GM12878 (cell line): Measurements from ENCODE around the gene TRDMT1. TPM values are rescaled to one million over a fixed set of nuclear protein-coding genes. Genes with fewer than 3 reads are reported as not detected.

ENCODE experiments used
- ATAC-seq: fragments of 200-7000 bp; cut with Tn5 transposase; 3 replicates; pipeline ENCODE4 v1.9.1; 2020; ENCODE audit warnings: mild to moderate bottlenecking, moderate library complexity
- BruUV-seq: library from RNA; stranded (reverse); fragments of 400-500 nt; replicated peaks from 2 replicates; lab custom pipeline; 2021; lab: Mats Ljungman, UMichigan
- CTCF ChIA-PET: fragments of 300-600 bp; sonication (Branson Sonifier 250); formaldehyde crosslinking; extraction: SDS; loops from one replicate; lab custom pipeline; 2021; ENCODE audit warnings: inconsistent platforms; lab: Yijun Ruan, JAX
- POLR2A ChIA-PET: fragments of 350-600 bp; formaldehyde crosslinking; extraction: SDS; loops from one replicate; lab custom pipeline; 2021; ENCODE audit warnings: inconsistent platforms; lab: Charles Lee
- RAD21 ChIA-PET: fragments of 300-600 bp; sonication (Branson Sonifier 250); formaldehyde crosslinking; loops from one replicate; lab custom pipeline; 2023; ENCODE audit warnings: antibody characterized with exemption; ENCODE audit not compliant: unreplicated experiment; lab: Charles Lee
- SMC1A ChIA-PET: fragments of 300-600 bp; sonication (Branson Sonifier 250); formaldehyde crosslinking; loops from one replicate; lab custom pipeline; 2023; ENCODE audit not compliant: unreplicated experiment, uncharacterized antibody; lab: Charles Lee
- DNase-seq: peaks from one replicate; pipeline ENCODE4 v3.0.0-alpha.2; 2011; ENCODE audit warnings: low read depth, low spot score
- FAIRE-seq: peaks from 3 replicates; lab custom pipeline; 2011; peaks lifted over from hg19 to GRCh38; lab: Jason Lieb, UNC
- H2AFZ ChIP-seq: 2 replicates; pipeline ENCODE4 v1.6.0; 2011; ENCODE audit warnings: low read depth, low read length, control low read depth; ENCODE audit not compliant: control insufficient read depth
- H3K27ac ChIP-seq: 2 replicates; pipeline ENCODE4 v1.5.1; 2011; ENCODE audit warnings: control low read depth; ENCODE audit not compliant: control insufficient read depth, insufficient read depth
- H3K27me3 ChIP-seq, 2 experiments: replicated peaks in 1 of 2; 2 replicates each; pipeline versions ENCODE4 v1.6.0 to v1.6.1; 2011; ENCODE audit warnings: low read length in 1 of 2; ENCODE audit not compliant: control insufficient read depth in 2 of 2, insufficient read depth in 2 of 2
- H3K36me3 ChIP-seq, 2 experiments: 2 replicates each; pipeline ENCODE4 v1.5.1; 2011; ENCODE audit warnings: low read length in 1 of 2; ENCODE audit not compliant: control insufficient read depth in 2 of 2, insufficient read depth in 2 of 2
- H3K4me1 ChIP-seq: 2 replicates; pipeline ENCODE4 v1.6.1; 2011; ENCODE audit warnings: mild to moderate bottlenecking, low read length, moderate library complexity, mixed read lengths; ENCODE audit not compliant: control insufficient read depth, insufficient read depth
- H3K4me2 ChIP-seq: 2 replicates; pipeline ENCODE4 v1.6.0; 2011; ENCODE audit warnings: control low read depth; ENCODE audit not compliant: control insufficient read depth, insufficient read depth
- H3K4me3 ChIP-seq: fragments of 200-600 bp; sonication (generic); 2 replicates; pipeline ENCODE4 v1.5.1; 2016
- H3K79me2 ChIP-seq: 2 replicates; pipeline ENCODE4 v1.6.0; 2011; ENCODE audit warnings: low read length; ENCODE audit not compliant: control insufficient read depth, insufficient read depth
- H3K9ac ChIP-seq: 2 replicates; pipeline ENCODE4 v1.8.0; 2011; ENCODE audit warnings: low read length, control low read depth, mixed read lengths; ENCODE audit not compliant: control insufficient read depth, insufficient read depth
- H3K9me3 ChIP-seq: replicated peaks from 3 replicates; pipeline ENCODE4 v1.5.1; 2011; ENCODE audit warnings: mild to moderate bottlenecking, low read length; ENCODE audit not compliant: control insufficient read depth, insufficient read depth
- H4K20me1 ChIP-seq: 2 replicates; pipeline ENCODE4 v1.6.0; 2011; ENCODE audit not compliant: control insufficient read depth, insufficient read depth
- BACH1 ChIP-seq: fragments of 450-650 bp; IDR thresholded peaks from 2 replicates; pipeline ENCODE4 v1.6.1; 2017; ENCODE audit warnings: mild to moderate bottlenecking, borderline replicate concordance
- EP300 ChIP-seq, 2 experiments: fragments of 150-350 bp in 1 of 2; IDR thresholded peaks; 2 replicates each; pipeline ENCODE4 v1.6.1; 2011 to 2012; ENCODE audit warnings: low read depth in 2 of 2, low read length in 2 of 2, borderline replicate concordance in 1 of 2, improper control_type of control experiment in 1 of 2, inconsistent platforms in 1 of 2; ENCODE audit not compliant: control insufficient read depth in 1 of 2
- FOXM1 ChIP-seq: IDR thresholded peaks from 2 replicates; pipeline ENCODE4 v1.6.1; 2012; ENCODE audit warnings: low read depth, mild to moderate bottlenecking, inconsistent platforms, low read length, moderate library complexity
- HDAC6 ChIP-seq: fragments of 200-600 bp; sonication (generic); IDR thresholded peaks from one replicate; pipeline ENCODE4 v1.8.0; 2017; ENCODE audit warnings: antibody characterized with exemption; ENCODE audit not compliant: unreplicated experiment
- NFIC ChIP-seq: IDR thresholded peaks from 2 replicates; pipeline ENCODE4 v1.6.1; 2012; ENCODE audit warnings: low read depth, mild to moderate bottlenecking, inconsistent platforms, low read length, moderate library complexity
- PAX5 ChIP-seq: IDR thresholded peaks from 2 replicates; pipeline ENCODE4 v1.6.1; 2011; ENCODE audit warnings: low read depth, low read length, borderline replicate concordance
- SIN3A ChIP-seq: IDR thresholded peaks from 2 replicates; pipeline ENCODE4 v1.6.1; 2012; ENCODE audit warnings: low read depth, low read length, improper control_type of control experiment
- WGBS: methylation state at CpG from one replicate; pipeline ENCODE4 v1.1.6; 2016; ENCODE audit warnings: low lambda C conversion rate; ENCODE audit not compliant: insufficient replicate concordance, insufficient coverage; ENCODE audit errors: missing lambda C conversion rate; 5-methylcytosine and 5-hydroxymethylcytosine counted together
- in situ Hi-C: fragments of 300-500 bp; cut with MboI; formaldehyde crosslinking; loops from 9 replicates; pipeline ENCODE4 v1.14.3; 2018; ENCODE audit warnings: mixed read lengths
- intact Hi-C: fragments of 100-400 bp; cut with micrococcal nuclease; formaldehyde crosslinking; loops from one replicate; pipeline ENCODE4 v1.14.2; 2022; ENCODE audit not compliant: unreplicated experiment
- polyA plus RNA-seq, 11 experiments: library from polyadenylated mRNA; depleted of rRNA in 4 of 11; unstranded in 6 of 11; stranded (reverse) in 5 of 11; fragments of >200 nt; fragmentation: Nextera tagmentation in 4 of 11; fragmentation: Illumina TruSeq in 1 of 11; extraction: Ambion mirVana in 4 of 11; extraction: Trizol in 1 of 11; gene quantifications; 1 replicate in 1 of 11; 2 replicates in 10 of 11; pipeline versions ENCODE4 v1.2.1 to v1.2.3, GENCODE V29; 2011 to 2016; ENCODE audit warnings: inconsistent platforms in 2 of 11, missing spikeins in 2 of 11, low read depth in 1 of 11
- total RNA-seq, 4 experiments: library from RNA; depleted of rRNA in 3 of 4; stranded (reverse); fragments of >200 nt in 3 of 4; fragmentation: Illumina TruSeq in 1 of 4; extraction: Trizol in 1 of 4; gene quantifications; 2 replicates each; pipeline versions ENCODE4 v1.2.1 to v1.2.3, GENCODE V29; 2013 to 2021
- TF ChIP-seq, protein P1 (sequence below): IDR thresholded peaks from 2 replicates; pipeline ENCODE4 v1.6.1; 2012; ENCODE audit warnings: mild to moderate bottlenecking, low read depth, low read length

TRDMT1 gene
- total and polyA plus RNA-seq, 10 of the 15 experiments (the other 5 are each of a cell fraction or from before 2014, with no cell fraction given), result 2.3 to 9.7 (median 4.6) TPM

DNA sequence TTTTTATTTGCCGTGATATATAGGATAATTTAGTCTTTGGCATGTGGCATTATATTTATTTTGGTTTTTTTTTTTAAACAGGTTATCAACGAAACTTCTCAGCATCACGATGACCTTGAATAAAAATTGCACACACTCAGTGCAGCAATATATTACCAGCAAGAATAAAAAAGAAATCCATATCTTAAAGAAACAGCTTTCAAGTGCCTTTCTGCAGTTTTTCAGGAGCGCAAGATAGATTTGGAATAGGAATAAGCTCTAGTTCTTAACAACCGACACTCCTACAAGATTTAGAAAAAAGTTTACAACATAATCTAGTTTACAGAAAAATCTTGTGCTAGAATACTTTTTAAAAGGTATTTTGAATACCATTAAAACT lies 35.7 kb upstream of the TRDMT1 start:
- no peak overlapping the region for H2AFZ ChIP-seq
- H3K4me3 ChIP-seq, result no peak overlapping the region
- H3K36me3 ChIP-seq, result peaks cover 7% of the 10 kb centered on the region in 2 experiments; a peak in 3 of 4 replicates
- no peaks in the 10 kb centered on the region; a peak in 1 of 4 replicates for H3K27me3 ChIP-seq
- peaks cover 8% of the 10 kb centered on the region; the same call in 1 of the 2 replicates for H3K4me1 ChIP-seq
- no peak for TF ChIP-seq EP300 (IDR thresholded peaks at IDR 0.05; ENCODE audit: borderline replicate concordance in 1 of 2, control insufficient read depth in 1 of 2, low read depth in 2 of 2, low read length in 2 of 2)
- TF ChIP-seq BACH1, result no peak
- no peak for TF ChIP-seq HDAC6
- no peak for TF ChIP-seq PAX5
- TF ChIP-seq, all 136 proteins: peak for 0
- in situ Hi-C loops (no loop called here), intact Hi-C loops (loop anchor here (10.0 kb wide), 1 partner anchor 652 kb away; no protein-coding TSS in a partner anchor)
- no peak overlapping the region for H3K27ac ChIP-seq
- WGBS, result 90% methylated on average over 5 of the region's 5 CpGs
- BruUV-seq, result no TSS peak
- H3K9ac ChIP-seq, result no peak overlapping the region
- DNase-seq (no peak), ATAC-seq (no peak), FAIRE-seq (no peak)
- ChIA-PET SMC1A (interaction anchor here (1.2 kb wide), 1 partner anchor 12 kb away, joined by 3 read pairs; no protein-coding TSS in a partner anchor), CTCF (interaction anchor here (0.6 to 1.3 kb wide), 2 partner anchors 13 to 389 kb away, joined by 3 read pairs; no protein-coding TSS in a partner anchor), POLR2A (no interaction called here), RAD21 (no interaction called here)
- no peaks in the 10 kb centered on the region for H3K79me2 ChIP-seq
- H3K9me3 ChIP-seq, result no peaks in the 10 kb centered on the region; the same call in 2 of the 3 replicates
- no peaks in the 10 kb centered on the region for H4K20me1 ChIP-seq
- H3K4me2 ChIP-seq, result no peak overlapping the region

DNA sequence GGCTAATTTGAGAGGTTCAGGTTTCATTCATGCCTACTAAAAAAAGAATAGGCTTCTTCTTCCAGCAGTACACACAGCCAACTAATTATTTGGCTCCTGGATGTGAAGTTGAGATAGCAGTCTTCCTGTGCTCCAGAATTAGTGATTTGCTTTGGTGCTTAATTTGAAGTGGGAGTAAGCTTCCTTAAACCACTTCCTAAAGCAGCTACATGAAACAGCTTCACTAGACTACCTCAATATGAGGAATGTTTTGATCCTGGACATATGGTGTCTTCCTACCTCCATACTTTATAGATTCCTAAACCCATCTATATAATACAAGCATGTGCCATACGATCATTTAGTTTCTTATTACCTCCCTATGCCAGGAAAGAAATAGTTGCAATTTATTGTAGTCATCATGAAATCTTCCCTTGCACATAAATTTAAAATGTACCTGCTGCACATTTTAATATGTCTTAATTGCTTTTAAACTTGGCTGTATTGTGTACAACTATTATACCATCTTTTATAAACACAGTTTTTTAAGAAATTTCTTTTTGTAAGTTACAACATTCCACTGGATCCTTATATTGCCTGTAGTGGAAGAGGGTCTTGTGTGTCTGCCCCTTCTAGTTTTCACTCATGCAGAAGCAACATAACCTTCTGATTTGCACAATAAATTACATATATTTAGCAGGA lies 35.1 kb upstream of the TRDMT1 start:
- in situ Hi-C loops, result no loop called here
- Histone ChIP-seq H3K9me3 (no peaks in the 10 kb centered on the region; the same call in 2 of the 3 replicates), H3K4me1 (peaks cover 11% of the 10 kb centered on the region; the same call in 1 of the 2 replicates), H3K27ac (no peak overlapping the region), H3K4me3 (no peak overlapping the region), H2AFZ (no peak overlapping the region), H3K9ac (no peak overlapping the region), H3K27me3 (no peaks in the 10 kb centered on the region; a peak in 1 of 4 replicates), H3K79me2 (no peaks in the 10 kb centered on the region), H3K4me2 (no peak overlapping the region), H4K20me1 (no peaks in the 10 kb centered on the region), H3K36me3 (peaks cover 7% of the 10 kb centered on the region in 2 experiments; a peak in 3 of 4 replicates)
- ChIA-PET SMC1A (no interaction called here), POLR2A (no interaction called here), CTCF (no interaction called here), RAD21 (no interaction called here)
- 95% methylated on average over 1 of the region's 1 CpG for WGBS
- BruUV-seq, result no TSS peak
- no peak for DNase-seq
- no peak for FAIRE-seq
- no peak for ATAC-seq
- intact Hi-C loops, result loop anchor here (10.0 kb wide), 1 partner anchor 652 kb away; no protein-coding TSS in a partner anchor
- TF ChIP-seq SIN3A (no peak), FOXM1 (no peak), HDAC6 (no peak), NFIC (no peak)
- TF ChIP-seq, protein P1, sequence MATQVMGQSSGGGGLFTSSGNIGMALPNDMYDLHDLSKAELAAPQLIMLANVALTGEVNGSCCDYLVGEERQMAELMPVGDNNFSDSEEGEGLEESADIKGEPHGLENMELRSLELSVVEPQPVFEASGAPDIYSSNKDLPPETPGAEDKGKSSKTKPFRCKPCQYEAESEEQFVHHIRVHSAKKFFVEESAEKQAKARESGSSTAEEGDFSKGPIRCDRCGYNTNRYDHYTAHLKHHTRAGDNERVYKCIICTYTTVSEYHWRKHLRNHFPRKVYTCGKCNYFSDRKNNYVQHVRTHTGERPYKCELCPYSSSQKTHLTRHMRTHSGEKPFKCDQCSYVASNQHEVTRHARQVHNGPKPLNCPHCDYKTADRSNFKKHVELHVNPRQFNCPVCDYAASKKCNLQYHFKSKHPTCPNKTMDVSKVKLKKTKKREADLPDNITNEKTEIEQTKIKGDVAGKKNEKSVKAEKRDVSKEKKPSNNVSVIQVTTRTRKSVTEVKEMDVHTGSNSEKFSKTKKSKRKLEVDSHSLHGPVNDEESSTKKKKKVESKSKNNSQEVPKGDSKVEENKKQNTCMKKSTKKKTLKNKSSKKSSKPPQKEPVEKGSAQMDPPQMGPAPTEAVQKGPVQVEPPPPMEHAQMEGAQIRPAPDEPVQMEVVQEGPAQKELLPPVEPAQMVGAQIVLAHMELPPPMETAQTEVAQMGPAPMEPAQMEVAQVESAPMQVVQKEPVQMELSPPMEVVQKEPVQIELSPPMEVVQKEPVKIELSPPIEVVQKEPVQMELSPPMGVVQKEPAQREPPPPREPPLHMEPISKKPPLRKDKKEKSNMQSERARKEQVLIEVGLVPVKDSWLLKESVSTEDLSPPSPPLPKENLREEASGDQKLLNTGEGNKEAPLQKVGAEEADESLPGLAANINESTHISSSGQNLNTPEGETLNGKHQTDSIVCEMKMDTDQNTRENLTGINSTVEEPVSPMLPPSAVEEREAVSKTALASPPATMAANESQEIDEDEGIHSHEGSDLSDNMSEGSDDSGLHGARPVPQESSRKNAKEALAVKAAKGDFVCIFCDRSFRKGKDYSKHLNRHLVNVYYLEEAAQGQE, result no peak
